HG03025 (cell line): ENCODE measurements around the gene TBX2.

ENCODE experiments used
- ATAC-seq: cut with Tn5 transposase; IDR thresholded peaks from one replicate; pipeline ENCODE4 v1.9.1; 2021; ENCODE audit warnings: mild to moderate bottlenecking, moderate library complexity; ENCODE audit not compliant: unreplicated experiment, low FRiP score

The TBX2 gene

GRCh38 chr17:61450641-61451537 is 51.2 kb downstream of the TBX2 start:
- no peak for ATAC-seq

GRCh38 chr17:61451538-61452300 is 52.1 kb downstream of the TBX2 start:
- no peak for ATAC-seq

GRCh38 chr17:61452301-61453290 is 53.0 kb downstream of the TBX2 start, which contains the start of gene TBX4:
Gene TBX4, plus strand, starts transcription at chr17:61452422. Its CDS starts 4,069 bp downstream, at chr17:61456491.
- ATAC-seq: no peak

GRCh38 chr17:61453566-61454380 is 54.1 kb downstream of the TBX2 start:
- ATAC-seq: no peak

GRCh38 chr17:61454381-61455323 is 55.0 kb downstream of the TBX2 start:
- no peak for ATAC-seq

- ATAC-seq: no peak
These were observed 55.8 kb downstream of the TBX2 start for GRCh38 chr17:61455324-61456060.

GRCh38 chr17:61456061-61456681 is 56.5 kb downstream of the TBX2 start:
- no peak for ATAC-seq

GRCh38 chr17:61456688-61457225 is 57.1 kb downstream of the TBX2 start:
- no peak for ATAC-seq

GRCh38 chr17:61457226-61457983 is 57.8 kb downstream of the TBX2 start:
- ATAC-seq: no peak

- no peak for ATAC-seq
These were observed 58.4 kb downstream of the TBX2 start for GRCh38 chr17:61458000-61458399.

GRCh38 chr17:61458421-61459141 is 58.9 kb downstream of the TBX2 start:
- ATAC-seq: no peak
